GM21723 (cell line): Measurements from ENCODE around the gene IFRD1.
"Not testable (repeated sequence)": the region's sequence is repeated elsewhere in the genome, so short reads cannot be mapped to it uniquely, and the experiment has no call there.

Experiments used
- ATAC-seq: cut with Tn5 transposase; IDR thresholded peaks from one replicate; pipeline ENCODE4 v1.9.1; 2021; ENCODE audit warnings: mild to moderate bottlenecking, moderate library complexity; ENCODE audit not compliant: unreplicated experiment

Gene IFRD1

GRCh38 chr7:112511451-112512202 is 61.4 kb downstream of the IFRD1 start:
- no peak for ATAC-seq

GRCh38 chr7:112512451-112513210 is 62.4 kb downstream of the IFRD1 start:
- ATAC-seq: no peak

GRCh38 chr7:112515989-112516388 is 65.7 kb downstream of the IFRD1 start:
- ATAC-seq: no peak

- ATAC-seq: not testable (repeated sequence)
Measured at GRCh38 chr7:112516418-112516817, 66.2 kb downstream of the IFRD1 start.

GRCh38 chr7:112517487-112517886 is 67.2 kb downstream of the IFRD1 start:
- ATAC-seq: no peak

- no peak for ATAC-seq
Measured at GRCh38 chr7:112520787-112521186, 70.5 kb downstream of the IFRD1 start.

GRCh38 chr7:112521942-112522341 is 71.7 kb downstream of the IFRD1 start:
- ATAC-seq: no peak

GRCh38 chr7:112523871-112524270 is 73.6 kb downstream of the IFRD1 start:
- no peak for ATAC-seq
